GM18909 (cell line): ENCODE measurements around the gene ST7.
A peak's percentile ranks its signal among the peaks of the same experiment; 100 is the strongest.
"Not testable (repeated sequence)": the region's sequence is repeated elsewhere in the genome, so short reads cannot be mapped to it uniquely, and the experiment has no call there.

Source experiments
- ATAC-seq: cut with Tn5 transposase; IDR thresholded peaks from one replicate; pipeline ENCODE4 v1.9.1; 2021; ENCODE audit warnings: mild to moderate bottlenecking; ENCODE audit not compliant: unreplicated experiment, poor library complexity

The ST7 gene

GRCh38 chr7:117119192-117119924 is 166.1 kb downstream of the ST7 start:
- peak; percentile 67 for ATAC-seq

GRCh38 chr7:117120321-117120720 is 167.0 kb downstream of the ST7 start:
- not testable (repeated sequence) for ATAC-seq

GRCh38 chr7:117122036-117122435 is 168.7 kb downstream of the ST7 start:
- not testable (repeated sequence) for ATAC-seq

- ATAC-seq = no peak
These were observed 169.2 kb downstream of the ST7 start for GRCh38 chr7:117122536-117122935.

- no peak for ATAC-seq
These were observed 170.1 kb downstream of the ST7 start for GRCh38 chr7:117123311-117123926.

- ATAC-seq = peak; percentile 94
These were observed 171.4 kb downstream of the ST7 start for GRCh38 chr7:117124591-117125220.

- ATAC-seq = no peak
These were observed 173.4 kb downstream of the ST7 start for GRCh38 chr7:117126676-117127075.

- peak; percentile 56 for ATAC-seq
These were observed 174.4 kb downstream of the ST7 start for GRCh38 chr7:117127585-117128168.

- ATAC-seq = no peak
These were observed 176.2 kb downstream of the ST7 start for GRCh38 chr7:117129521-117129955.

- ATAC-seq = no peak
These were observed 177.0 kb downstream of the ST7 start for GRCh38 chr7:117130262-117130661.

GRCh38 chr7:117132321-117133120 is 179.2 kb downstream of the ST7 start:
- no peak for ATAC-seq

- ATAC-seq = no peak
These were observed 179.8 kb downstream of the ST7 start for GRCh38 chr7:117133125-117133524.

GRCh38 chr7:117134411-117134810 is 181.1 kb downstream of the ST7 start:
- ATAC-seq = no peak

GRCh38 chr7:117134889-117135552 is 181.7 kb downstream of the ST7 start:
- ATAC-seq = no peak

- no peak for ATAC-seq
These were observed 182.2 kb downstream of the ST7 start for GRCh38 chr7:117135553-117135891.

- ATAC-seq = no peak
These were observed 184.6 kb downstream of the ST7 start for GRCh38 chr7:117137868-117138267.

GRCh38 chr7:117138495-117138894 is 185.2 kb downstream of the ST7 start:
- ATAC-seq = no peak

GRCh38 chr7:117138981-117139380 is 185.7 kb downstream of the ST7 start:
- no peak for ATAC-seq

GRCh38 chr7:117139397-117139984 is 186.2 kb downstream of the ST7 start:
- no peak for ATAC-seq

GRCh38 chr7:117140921-117141320 is 187.6 kb downstream of the ST7 start:
- ATAC-seq = no peak
